Activated CD4-positive, CD25-positive, alpha-beta regulatory T cell treated with anti-CD3 and anti-CD28 coated beads, Interleukin-2, amount 50 U/mL, for 16 hours (primary cell): ENCODE measurements around the gene PCNX2.

Experiments used
- DNase-seq: peaks from one replicate; pipeline ENCODE4 v3.0.0-alpha.2; 2020; ENCODE audit warnings: low read depth, low spot score

PCNX2 gene

DNA sequence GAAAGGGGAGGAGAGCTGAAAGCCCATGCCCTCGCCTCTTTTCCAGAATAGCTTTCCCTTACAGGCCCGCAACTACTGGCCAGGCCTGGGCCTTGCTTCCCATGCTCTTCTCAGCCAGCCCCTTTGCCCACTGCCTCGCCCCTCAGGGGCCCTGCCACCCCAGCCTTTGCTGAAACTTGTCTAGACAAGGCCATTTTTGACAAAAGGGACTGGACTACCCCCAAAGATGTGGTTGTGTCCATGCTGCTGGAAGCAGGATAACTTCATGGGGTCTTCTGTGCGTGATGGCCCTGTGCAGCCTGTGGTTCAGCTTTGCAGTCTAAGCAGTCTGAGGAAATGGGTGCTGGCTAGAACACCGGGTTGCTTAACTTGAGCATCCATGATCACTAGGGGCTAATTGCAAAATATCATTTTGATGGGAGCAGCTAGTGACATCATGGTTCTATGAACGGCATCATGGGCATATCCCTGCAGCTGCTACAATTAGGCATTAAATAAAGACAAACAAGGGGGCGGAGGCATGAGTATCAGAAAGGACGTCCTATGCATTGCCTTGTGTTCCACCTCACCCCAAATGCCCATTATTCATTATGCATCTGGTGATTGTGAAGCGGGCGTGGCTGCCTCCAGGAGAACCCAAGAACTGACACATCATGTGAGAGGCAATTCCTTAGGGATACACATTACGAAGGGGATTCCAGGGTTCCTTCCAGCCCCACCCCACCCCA, 308.3 kb downstream of the PCNX2 start:
- no peak for DNase-seq

DNA sequence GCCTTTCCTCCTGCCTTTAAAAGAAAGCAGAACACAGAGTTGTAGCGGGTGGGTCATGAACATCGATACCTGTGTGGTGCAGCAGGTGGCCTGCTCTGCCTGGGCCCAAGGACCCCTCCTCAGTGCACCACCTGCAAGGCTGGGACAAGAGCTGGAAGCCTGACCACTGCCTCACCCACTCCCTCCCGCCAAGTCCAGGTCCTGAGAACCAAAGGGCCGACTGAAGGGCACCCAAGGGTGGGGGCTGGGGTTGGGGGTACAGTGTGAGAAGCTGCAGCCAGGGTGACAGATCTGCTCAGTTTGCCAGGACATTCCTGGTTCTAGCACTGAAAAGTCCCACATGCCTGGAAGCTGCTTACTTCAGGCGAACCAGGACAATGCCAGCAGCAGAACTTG, 309.0 kb downstream of the PCNX2 start:
- no peak for DNase-seq

DNA sequence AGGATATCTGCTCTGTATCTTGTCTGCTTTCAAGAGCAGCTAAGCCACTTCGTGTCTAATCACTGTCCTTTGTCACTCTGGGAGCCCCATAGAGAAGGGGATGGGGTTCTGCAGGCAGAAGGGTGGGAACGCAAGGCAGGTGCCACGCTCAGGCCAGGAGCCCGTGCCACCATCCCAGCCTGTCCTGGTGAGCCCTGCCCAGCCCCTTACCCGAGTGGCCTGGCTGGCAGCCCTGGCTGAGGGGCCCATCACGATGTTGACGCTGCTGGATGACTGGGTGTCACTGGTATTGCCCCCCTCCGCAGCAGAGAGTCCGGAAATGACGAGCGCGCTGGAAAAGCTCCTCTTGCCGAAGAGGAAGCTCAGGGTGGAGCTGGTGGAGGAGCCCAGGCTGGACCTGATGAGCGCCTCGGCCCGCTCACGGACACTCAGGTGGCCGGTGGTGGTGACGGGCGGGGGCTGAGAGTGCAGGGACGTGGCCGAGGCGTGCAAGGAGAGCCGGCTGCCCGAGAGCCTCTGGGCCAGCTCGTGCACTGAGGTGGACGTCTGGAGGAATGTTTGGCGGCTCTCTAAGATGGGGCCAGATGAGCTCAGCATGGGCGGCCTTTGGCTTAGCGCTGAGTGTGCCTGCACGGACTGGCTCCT, 309.5 kb downstream of the PCNX2 start:
- no peak for DNase-seq

DNA sequence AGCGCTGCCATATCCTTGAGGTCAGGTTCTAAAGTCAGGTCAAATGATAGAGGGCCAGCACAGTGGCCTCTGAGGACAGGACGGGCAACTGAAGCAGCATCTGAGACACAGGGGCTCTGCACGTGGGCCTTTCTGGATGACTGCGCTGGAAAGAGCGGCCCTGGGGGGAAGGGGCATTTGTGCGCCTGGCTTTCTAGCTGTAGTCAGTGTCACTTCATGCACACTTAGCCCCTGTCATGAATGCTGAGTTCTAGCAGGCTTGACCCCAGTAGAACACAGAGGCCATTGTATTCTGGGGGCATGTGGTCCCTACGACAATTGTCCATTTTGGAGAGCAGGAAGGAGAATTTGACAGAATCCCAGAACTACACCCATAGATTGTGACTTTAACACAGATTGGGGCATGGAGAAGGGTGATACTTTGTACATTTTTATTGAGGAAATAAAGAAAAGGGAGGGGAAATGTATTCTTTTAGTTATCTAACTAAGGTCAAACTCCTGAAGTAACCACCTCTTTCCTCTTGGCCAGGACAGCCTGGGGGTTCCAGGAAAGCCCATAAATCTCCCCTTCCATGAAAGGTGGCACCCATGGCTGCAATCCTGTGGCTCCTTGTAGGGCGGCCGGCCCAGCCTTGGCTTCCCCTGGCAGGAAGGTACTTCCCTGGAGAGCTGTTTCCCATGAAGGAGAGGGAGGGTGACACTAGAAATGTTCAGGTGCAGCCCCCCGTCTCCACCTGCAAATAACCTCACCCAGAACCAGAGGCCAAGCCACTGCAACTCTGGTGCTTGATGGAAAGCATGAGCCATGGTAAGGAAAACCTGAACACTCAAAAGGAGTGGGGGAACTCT, 310.7 kb downstream of the PCNX2 start:
- no peak for DNase-seq

DNA sequence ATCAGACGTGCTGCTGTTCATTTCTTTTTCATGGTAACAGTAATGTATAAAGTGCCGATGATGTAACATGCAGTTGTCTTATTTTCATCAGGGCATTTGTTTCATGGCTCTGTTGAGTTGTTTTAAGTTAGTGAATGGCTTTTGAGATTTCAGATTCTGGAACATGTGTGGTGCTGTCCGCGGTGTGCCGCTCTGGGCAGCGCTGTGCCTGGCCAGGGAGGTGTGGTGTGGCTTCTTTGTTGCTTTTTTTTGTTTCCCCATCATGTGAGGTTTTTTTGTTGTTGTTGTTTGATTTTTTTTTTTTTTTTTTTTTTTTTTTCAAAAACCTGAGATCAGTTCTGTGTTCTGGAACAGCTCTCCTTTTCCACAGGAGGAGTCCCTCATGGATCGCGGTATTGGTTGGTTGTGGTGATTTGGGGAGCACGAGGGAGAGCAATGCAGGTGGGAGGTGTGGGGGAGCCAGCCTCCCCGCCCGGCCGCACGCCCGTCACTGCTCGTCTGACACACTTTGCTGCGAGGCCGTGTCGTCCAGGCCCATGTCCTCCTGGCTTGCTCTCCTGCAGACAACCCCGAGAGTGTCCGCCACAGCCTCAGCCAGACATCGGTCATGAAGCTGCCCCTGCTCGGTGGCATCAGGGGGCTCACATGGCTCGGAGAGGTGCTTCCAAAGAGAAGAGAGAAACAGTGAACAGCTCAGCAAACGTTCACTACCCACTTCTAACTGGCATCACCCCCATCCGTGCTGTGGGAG, 311.5 kb downstream of the PCNX2 start:
- DNase-seq, result no peak

DNA sequence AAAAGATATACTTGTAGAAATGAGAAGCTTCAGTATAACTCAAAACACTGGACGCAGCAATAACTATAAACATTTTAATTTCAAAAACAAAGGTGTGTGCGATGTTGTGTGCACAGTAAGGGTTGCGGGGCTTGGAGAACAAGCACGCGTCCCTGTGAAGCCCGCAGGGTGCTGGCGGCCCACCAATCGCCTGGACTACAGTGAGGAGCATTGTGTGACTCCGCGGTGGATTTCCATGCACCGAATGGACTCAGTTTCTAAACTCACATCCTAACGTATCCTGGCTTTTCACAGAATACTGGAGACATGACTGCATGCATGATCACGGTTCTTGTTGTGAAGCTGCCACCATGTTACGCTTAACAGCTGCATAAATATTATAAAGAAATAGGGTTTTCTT, 312.1 kb downstream of the PCNX2 start:
- no peak for DNase-seq

DNA sequence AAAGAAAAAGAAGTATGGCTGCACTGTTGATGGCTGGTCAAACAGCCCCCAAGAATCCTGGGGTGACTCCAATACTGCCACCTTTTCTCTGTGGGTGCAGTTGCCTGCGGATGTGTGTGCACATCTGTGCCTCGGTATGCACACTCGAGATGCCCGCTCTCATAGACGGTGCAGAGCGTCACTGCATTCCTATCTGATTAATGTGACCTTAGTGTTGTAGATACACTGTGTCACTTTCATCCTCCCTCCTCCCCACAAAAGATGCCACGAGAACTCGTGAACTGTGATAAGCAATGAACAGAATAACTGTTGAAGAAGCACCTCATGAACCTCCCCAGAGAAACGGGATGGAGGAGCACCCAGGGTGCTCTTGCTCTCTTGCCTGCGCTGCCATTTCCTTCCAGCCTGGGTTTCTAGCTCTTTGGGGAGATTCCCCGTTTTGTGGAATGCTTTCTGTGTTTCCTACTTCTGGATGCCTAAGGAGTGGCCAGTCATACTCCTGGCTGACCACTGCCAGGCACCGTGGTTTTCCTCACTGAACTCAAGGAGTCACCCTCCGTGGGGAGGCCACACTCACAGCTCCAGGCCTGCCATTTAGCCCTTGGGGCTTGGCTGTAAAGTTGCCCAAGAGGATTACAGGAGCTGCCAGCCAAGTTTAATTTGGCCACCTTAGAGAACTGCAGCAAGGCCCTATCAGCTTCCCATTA, 313.1 kb downstream of the PCNX2 start:
- no peak for DNase-seq

DNA sequence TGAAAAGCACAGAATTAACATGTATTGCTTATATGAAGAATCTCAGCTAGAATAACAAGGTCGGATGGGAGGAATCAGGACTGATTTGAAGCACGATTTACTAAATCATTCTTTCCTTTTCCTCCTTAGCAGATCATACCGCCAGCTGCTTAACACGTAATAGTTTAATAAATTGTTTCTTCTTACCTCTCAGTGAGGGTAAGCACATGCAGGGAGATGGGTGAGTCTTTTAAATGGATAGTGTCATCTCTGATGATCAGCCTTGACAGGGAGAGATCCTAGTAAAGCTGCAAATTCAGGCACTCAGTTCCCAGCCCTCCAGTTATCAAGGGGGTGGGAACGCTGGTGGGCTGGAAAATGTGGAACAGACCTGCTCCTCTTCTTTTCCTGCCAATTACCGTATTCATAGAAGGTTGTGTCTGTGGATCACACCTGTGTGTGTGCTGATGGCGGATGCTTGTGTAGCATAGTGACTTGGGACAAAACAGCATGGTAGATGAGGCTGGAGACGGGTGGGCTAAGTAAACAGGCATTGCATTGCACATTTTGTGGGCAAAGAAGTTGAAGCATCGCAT, 314.5 kb downstream of the PCNX2 start:
- no peak for DNase-seq

DNA sequence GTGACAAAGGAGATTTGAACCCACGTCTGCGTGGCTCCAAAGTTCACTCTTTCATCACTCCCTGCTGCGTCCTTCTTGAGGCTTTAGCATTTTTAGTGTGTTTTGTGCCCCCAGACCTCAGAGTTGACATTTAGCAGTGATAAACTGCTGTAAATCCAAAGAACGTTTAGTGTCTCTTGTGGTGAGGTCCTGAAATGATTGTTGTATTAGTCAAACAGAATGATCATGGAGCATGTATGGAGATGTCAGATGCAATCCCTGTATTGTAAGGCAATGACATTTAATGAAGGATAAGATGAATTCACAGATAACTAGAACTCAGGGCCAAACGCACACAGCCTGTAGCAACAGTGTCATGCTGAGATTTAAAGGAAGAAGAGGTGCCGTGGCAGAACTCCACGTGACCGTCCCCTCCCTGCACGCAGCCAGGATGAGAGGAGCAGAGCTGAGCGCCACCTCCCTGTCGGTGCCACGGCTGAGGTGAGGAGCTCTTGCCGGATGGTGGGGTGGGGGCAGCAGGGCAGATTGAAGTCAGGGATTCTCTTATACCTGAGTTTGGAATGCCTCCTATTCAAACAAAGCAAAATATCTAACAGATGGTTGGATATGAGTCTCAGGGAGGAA, 315.1 kb downstream of the PCNX2 start:
- DNase-seq, result no peak

DNA sequence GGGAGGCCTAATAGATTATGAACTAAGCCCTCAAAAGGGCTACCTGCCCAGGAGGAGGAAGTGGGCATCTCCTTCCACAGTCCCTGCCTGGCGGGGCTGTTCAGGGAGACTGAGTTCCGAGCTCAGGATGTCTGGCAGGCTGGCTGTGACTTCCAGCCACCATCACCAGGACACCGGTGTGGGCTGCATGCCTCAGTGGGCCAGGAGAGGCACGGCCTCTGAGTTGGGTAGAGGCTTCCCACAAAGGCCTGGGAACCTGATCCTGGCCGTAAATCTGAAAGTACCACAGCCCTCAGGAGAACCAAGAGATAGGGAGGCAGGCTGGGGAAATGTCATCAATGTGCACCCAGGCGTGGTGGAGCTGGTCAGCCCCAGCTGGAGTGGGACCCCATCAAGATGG, 316.0 kb downstream of the PCNX2 start:
- no peak for DNase-seq

DNA sequence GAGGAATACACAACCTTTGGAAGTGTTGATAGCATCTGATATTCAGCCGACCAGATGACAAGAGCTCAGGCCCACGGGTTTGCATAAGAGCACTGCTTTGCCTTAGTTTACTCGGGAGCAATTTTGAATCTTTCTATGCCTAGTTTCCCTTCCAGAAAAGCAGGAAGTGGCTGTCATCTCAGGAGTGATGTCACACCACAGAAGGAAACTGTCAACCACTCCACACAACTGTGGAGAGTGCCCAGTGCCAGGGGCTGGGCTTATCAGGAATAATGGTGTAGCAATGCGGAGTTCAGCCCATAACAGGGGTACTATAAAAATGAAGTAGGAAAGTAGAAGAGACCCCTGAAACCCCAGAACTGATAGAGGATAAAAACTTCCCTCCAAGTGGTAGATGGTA, 316.7 kb downstream of the PCNX2 start:
- no peak for DNase-seq

DNA sequence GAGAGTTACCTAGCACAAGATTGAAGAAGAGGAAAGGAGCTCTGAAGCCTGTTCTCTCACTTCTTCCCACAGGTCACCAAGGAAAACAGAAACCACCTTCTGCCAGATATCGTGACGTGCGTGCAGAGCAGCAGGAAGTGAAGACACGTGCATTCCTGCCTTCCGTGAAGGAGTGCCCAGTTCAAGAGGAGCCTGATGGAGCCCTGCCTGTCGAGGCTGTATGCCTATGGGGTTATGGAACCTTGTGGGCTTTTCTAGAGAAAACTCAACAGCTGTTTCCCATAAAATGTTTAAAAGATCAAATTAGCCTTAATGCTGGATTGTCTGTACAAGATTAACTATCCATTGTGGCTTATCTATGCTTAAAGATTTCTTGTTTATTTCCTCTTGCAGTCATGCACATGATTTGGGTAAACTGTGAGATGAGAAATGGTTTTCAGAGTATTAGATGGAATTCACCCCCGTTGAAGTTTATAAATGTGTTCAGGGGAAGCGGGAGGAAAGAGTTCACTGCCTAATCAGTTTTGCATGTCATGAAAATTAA, 317.4 kb downstream of the PCNX2 start:
- DNase-seq, result no peak

DNA sequence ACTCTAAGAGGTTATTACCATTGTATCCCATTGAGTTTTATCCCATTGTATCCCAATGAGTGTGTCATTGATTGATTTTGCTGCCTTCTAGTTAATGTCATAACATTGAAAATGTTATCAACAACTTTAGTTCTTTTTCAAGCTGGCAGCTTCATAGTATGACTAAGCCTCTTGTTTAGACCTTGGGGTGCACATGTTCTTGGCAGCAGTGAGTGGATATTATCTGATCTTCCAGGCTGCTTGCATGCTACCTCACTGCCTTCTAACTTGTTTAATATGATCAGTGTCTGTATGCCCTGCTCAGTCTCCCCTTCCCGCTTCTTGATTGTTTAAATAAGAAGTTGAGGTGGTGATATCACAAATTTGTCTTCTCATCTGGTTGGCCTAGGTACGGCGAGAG, 320.6 kb downstream of the PCNX2 start:
- no peak for DNase-seq

DNA sequence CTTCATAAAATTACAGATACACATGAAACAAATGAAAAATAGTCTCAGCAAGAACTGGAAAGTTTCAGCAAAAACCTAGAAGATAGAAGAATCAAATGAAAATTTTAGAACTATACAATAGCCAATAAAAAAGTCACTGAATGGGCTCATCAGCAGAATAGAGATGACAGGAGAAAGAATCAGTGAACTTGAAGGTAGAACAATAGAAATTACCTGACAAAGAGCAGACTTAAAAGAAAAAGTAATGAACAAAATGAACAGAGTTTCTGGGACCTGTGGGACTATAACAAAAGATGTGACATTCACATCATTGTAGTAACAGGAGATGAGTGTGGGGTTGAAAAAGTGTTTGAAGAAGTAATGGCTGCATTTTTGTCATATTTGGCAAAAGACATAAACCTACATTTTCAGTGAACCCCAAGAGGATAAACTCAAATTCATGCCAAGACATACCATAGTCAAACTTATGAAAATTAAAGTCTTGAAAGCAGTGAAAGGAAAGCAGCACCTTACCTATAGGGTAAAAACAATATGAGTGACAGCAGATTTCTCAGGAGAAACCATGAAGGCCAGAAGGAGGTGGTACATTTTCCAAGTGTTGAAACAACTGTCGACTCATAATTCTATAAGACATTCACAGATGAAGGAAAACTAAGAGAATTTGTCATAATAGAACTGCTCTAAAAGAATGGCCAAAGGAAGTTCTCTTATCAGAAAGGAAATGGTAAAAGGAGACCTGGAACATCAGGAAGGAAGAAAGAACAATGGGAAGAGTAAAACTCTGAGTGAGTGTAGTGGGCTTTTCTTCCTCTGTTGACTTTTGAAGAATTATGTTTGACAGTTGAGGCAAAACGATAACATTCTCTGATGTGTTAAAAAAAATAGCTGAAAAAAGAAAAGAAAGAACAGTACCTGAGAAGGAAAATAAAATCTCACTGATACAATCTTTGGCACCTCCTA, 321.6 kb downstream of the PCNX2 start:
- no peak for DNase-seq

DNA sequence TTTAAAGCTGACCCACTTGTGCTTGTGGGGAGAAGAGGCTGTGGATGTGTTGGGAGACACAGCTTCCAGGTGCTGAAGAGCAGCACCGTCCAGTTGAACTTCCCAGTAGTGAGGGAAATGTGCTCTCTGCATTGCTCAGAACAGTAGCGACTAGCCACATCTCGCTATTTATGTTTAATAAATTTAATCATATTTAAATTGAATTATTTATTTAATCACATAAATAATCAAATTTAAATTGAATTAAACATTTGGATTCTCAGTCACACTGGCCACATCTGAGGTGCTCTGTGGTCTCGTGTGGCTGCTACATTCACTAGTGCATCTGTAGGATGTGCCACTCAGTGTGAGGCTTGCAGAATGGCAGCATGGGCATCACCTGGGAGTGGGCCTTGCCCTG, 325.0 kb downstream of the PCNX2 start:
- DNase-seq, result no peak

DNA sequence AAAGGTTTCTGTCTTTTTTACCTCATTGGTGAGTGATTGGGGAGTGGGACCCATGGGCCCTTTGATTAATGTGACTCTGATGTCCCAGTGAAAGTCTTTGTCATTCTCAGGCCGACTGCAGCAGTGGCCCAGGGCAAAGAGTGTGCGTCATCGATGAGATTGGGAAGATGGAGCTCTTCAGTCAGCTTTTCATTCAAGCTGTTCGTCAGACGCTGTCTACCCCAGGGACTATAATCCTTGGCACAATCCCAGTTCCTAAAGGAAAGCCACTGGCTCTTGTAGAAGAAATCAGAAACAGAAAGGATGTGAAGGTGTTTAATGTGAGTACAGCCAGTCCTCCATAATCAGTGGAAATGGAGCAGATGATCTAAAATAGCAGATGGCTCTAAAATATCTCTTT, 325.7 kb downstream of the PCNX2 start:
- no peak for DNase-seq

DNA sequence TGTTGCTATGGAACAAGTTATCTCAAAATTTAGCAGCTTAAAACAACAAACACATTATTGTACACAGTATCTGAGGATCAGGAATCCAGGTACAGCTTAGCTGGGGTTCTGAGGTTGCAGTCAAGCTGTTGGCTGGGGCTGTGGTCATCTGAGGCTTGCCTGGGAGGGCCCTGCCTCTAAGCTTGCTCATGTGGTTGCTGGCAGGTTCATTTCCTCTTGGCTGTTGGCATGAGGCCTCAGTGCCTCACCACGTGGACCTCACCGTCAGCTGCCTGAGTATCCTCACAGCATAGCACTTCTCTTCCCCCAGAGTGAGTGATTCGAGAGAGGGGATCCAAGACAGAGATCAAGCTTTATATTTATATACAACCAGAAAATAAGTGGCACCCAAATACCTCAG, 326.6 kb downstream of the PCNX2 start:
- DNase-seq, result no peak

DNA sequence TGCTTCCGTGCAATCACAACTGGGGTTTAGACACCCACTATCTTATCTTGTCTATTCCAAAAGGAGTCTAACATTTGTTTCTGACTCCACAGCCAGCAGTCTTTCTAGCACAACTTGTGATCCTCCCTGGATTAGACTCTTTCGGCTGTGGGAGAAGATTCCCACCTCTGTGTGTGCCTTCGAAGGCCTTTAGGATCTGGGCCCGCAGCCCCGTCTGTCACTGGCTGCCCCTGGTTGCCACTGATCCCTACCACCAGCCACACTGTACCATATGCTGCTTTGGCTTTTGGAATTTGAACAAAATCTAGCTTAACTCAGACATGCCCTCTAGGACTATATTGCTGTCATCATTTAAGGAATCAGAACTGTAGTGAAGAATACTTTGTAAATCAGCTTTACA, 327.1 kb downstream of the PCNX2 start:
- DNase-seq, result no peak

DNA sequence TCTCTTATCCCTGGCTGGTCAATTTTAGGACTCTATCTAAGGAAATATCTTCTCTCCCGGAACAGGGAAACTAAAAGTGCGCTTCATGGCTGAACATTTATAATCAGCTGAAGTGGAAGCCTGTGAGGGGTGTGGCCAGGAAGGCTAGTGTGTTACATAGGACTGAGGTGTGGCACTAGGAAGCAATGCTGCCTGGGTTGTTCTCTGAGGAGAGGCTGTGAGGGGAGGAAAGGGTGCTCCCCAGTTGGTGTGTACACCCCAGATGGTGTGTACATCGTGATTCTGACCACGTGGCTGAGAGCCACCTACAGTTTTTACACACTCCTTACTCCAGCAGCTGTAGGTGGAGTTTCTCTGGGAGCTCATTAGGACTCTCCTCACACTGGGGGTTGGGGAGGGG, 328.9 kb downstream of the PCNX2 start:
- DNase-seq, result no peak
